ENCODE measurements around the gene PC. TPM values are rescaled to one million over a fixed set of nuclear protein-coding genes. Genes with fewer than 3 reads are reported as not detected.

The PC gene
- total RNA-seq, 1 donor: 1.6 TPM

- no peak for DNase-seq (ENCODE audit: low read depth in 2 of 3, low spot score in 2 of 3)
Observed at GRCh38 chr11:66887526-66887925, 70.7 kb downstream of the PC start.

- no peak for DNase-seq (ENCODE audit: low read depth in 2 of 3, low spot score in 2 of 3)
Observed at GRCh38 chr11:66886671-66887221, 71.4 kb downstream of the PC start.

DNA sequence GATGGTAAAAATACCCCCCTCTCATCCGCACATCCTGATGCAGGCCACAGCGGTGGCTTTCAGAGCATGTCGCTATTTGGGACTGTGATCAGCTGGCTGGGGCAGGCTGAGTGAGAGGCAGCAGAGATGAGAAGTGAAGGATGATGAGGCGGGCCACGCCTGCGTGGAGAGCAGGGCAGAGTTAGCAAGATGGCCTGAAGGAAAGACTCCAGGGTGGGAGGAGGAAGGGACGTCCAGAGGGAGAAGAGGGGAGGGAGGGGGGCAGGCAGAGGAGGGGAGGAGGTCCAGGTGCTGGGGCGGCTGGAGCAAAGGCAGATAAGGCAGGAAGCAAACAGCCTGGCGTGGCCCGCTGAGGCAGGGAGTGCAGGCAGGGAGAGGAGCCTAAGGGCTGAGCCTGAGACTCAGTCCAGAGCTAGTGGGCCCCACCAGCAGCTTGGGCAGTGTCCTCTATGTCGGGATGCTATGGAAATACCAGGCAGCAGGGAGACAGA lies 72.2 kb downstream of the PC start:
- DNase-seq (ENCODE audit: low read depth in 2 of 3, low spot score in 2 of 3): no peak

DNA sequence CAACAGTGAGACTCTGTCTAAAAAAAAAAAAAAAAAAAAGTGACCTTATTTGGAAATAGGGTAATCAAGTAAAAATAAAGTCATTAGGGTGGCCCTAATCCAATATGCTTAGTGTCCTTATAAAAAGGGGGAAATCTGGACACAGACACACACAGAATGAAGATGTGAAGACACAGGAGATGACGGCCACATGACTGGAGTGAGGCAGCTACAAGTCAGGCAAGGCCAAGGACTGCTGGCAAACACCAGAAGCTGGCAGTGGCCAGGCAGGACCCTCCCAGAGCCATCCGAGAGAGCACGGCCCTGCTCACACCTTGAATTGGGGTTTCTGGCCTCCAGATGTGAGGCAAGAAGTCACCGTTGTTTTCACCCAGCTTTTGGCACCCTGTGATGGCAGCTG lies 72.7 kb downstream of the PC start:
- DNase-seq (ENCODE audit: low read depth in 2 of 3, low spot score in 2 of 3): no peak

DNA sequence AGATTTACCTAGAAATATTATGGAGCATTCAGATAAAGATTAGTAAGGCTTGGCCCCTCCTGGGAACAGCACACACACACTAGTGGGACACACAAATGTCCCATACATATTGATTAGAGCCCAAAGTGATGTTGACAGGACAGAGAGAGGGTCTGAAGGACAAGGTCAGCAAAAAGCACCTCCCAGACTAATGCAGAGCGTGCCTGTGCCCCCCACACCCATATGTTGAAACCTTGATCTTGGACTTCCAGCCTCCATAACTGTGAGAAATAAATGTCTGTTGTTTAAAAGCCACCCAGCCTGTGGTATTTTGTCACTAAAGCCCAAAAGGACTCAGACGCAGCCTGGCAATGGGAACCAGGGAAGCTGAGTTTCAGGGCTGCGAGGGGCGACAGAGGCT lies 73.7 kb downstream of the PC start:
- no peak for DNase-seq (ENCODE audit: low read depth in 2 of 3, low spot score in 2 of 3)

- peak in 2 of 3 donors; percentile 48 to 57 for DNase-seq (ENCODE audit: low read depth in 2 of 3, low spot score in 2 of 3)
Observed at GRCh38 chr11:66883016-66883965, 74.9 kb downstream of the PC start.

- DNase-seq (ENCODE audit: low read depth in 2 of 3, low spot score in 2 of 3): no peak
Observed at GRCh38 chr11:66882561-66883015, 75.6 kb downstream of the PC start.

DNA sequence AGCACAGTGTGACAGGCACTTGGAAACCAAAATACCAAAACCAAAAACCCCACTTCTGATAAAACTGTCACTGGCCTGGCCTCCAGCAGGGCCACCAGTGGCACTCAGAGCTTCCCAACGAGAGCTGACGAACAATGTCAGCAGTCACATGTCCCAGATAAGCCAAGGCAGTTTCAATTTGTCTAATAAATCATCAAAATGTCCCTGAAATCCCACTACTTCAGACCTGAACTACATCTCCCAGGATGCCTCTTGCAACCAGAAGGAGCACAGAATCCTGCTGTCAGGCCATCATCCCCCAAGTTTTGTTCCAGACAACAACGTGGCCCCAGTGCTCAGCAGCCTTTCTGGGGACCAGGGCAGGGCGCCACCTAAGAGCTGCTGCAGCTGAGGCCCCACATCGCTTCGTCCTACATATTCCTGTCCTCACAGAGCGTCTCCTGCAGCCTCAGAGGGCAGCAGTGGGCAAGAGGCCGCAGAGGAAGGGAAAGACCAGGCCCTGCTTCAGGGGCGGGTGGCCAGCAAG lies 76.2 kb downstream of the PC start:
- DNase-seq (ENCODE audit: low read depth in 2 of 3, low spot score in 2 of 3): no peak

- DNase-seq (ENCODE audit: low read depth in 2 of 3, low spot score in 2 of 3): no peak
Observed at GRCh38 chr11:66881451-66881835, 76.7 kb downstream of the PC start.

- peak in 1 of 3 donors; percentile 43 for DNase-seq (ENCODE audit: low read depth in 2 of 3, low spot score in 2 of 3)
Observed at GRCh38 chr11:66880496-66881450, 77.4 kb downstream of the PC start.

- DNase-seq (ENCODE audit: low read depth in 2 of 3, low spot score in 2 of 3): no peak
Observed at GRCh38 chr11:66879999-66880398, 78.2 kb downstream of the PC start.

- DNase-seq (ENCODE audit: low read depth in 2 of 3, low spot score in 2 of 3): no peak
Observed at GRCh38 chr11:66879583-66879982, 78.6 kb downstream of the PC start.

DNA sequence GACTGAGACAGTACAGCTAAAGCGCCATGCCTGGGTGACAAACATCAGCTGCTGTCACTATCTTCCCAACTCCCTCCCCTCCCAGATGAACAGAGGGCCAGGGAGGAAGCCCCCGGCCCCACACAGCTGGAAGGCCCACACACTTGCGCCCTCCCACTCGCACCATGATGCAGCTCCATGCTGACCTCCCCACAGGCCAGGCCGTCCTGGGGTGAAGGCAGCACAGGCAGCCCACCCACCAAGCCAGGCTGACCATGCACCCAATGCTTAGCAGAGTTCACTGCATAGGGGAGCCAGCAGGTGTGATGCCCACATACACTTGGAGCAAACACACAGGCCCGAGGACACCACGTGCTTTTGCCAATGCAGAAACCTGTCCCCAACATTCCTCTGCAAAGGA lies 79.2 kb downstream of the PC start:
- no peak for DNase-seq (ENCODE audit: low read depth in 2 of 3, low spot score in 2 of 3)

DNA sequence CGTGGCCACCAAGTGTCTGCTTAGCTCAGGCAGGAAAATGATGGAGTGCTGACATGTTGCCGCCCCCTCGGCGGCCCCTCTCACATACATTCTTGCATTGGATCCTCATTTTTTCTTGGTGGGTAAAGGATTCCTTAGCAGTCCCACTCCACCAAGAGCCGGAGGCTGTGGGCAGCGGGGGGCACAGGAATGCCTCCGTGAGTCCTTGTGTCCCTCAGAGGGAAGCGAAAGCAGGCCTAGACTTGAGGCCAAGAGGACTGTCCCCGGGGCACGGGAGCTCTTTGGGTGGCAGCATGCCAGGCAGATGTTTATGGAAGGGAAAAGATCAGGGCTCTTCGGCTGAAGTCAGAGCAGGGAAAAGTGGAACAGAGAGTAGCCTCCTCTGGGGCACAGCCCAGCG lies 79.7 kb downstream of the PC start:
- no peak for DNase-seq (ENCODE audit: low read depth in 2 of 3, low spot score in 2 of 3)

DNA sequence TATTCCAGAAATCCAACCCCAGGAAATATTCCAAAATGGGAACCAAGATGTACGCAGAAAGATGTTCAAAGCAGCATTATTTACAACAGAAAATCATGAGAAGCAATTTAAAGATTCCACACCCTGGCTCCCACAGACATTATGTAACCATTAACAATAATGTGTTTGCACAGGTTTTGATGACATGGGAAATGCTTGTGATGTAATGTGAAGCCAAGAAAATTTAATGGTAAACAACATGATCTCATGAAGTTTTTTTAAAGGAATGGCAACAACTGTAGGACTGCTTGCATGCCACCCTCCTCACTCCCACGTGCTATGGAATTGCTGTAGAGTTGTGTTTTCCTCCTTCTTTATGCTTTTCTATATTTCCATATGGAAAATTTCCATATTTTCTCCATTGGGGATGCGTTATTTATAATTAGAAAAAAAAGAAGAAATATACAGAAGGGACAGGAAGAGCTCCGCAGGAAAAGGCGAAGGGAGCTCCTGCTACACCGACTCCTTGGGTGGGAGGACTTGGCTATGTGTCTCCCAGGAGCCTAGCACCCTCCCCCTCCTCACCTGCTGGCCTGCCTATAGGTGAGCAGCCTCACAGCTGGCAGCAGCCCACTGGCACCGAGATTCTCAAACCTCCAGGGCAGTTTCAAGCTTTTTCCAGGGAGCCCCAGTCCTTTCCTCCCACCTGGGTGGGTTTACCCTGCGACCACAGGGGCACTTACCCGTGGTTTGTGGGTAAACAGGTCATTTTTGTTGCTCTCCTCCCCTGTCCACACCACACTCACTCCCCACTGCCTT lies 80.4 kb downstream of the PC start:
- no peak for DNase-seq (ENCODE audit: low read depth in 2 of 3, low spot score in 2 of 3)

DNA sequence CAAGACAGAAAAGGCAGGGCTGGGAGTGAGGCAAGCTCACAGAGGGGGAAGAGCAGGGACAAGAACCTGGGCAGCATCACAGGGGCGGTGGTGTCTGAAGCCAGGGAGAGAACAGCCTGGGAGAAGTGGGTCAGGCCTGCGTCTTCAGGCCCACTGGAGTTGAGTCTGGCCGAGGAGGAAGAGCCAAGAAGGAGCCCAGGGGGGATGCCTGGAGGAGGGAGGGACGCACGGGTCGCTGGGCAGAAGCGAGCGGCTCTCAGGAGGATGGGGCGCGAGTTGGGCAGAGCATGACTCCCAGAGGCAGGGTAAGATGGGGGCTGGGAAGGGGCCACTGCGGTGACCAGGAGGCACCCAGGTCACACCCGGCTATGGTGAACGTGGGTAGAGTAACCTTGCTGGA lies 82.8 kb downstream of the PC start:
- no peak for DNase-seq (ENCODE audit: low read depth in 2 of 3, low spot score in 2 of 3)

DNA sequence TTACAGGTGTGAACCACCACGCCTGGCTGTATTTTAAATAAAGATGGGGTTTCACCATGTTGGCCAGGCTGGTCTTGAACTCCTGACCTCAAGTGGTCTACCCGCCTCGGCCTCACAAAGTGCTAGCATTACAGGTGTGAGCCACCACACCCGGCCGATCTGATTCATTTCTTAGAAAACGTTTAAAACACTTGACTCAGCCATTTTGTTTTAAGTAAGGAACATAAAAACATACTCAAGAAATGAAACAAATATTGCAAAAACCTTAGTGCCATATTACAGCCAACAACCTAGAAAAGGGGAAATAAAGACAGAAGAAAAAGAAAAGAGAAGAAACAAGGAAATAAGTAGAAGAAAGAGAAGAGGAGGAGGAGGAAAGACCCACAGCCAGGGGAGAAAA lies 84.0 kb downstream of the PC start:
- DNase-seq (ENCODE audit: low read depth in 2 of 3, low spot score in 2 of 3): no peak

GRCh38 chr11:66871521-66871901 lies 86.7 kb downstream of the PC start:
- DNase-seq (ENCODE audit: low read depth in 2 of 3, low spot score in 2 of 3): no peak

DNA sequence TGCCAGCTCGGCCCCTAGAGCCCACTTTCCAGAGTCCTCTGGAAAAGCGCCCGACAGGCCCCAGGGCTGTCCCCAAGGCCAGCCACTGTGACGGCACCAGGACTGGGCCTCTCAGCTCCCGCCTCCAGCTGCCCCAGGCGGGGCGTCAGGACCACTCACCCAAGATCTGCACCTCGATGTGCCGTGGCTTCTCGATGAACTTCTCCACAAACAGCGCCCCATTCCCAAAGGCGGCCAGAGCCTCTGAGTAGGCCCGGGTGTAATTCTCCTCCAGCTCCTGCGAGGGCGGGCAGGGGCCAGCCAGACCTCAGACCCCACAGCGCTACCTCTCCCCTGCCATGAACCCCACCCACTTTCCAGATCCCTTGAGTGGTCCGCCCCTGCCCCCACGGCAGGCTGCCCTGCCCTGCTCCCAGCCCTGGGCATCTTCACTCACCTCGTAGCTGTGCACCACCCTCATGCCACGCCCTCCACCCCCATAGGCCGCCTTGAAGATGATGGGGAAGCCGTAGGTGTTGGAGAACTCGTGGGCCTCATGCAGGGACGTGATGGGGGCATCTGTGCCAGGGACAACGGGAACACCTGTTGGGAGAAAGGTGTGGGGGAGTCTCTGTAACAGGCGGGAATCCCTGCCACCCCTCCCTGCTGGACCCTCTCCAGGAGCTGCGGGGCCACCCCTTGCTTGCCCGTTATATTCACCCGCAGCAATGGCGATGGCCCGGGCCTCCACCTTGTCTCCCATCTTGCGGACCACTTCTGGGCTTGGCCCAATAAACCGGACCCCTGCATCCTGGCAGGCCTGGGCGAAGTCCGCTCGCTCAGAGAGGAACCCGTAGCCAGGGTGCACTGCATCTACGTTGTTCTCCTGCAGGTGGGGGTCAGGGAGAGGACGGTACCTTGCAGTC lies 87.3 kb downstream of the PC start:
- no peak for DNase-seq (ENCODE audit: low read depth in 2 of 3, low spot score in 2 of 3)
